GM18861 (cell line): Measurements from ENCODE around the gene TLX3.
"Not testable (repeated sequence)": the region's sequence is repeated elsewhere in the genome, so short reads cannot be mapped to it uniquely, and the experiment has no call there.

Experiments used
- ATAC-seq: cut with Tn5 transposase; IDR thresholded peaks from one replicate; pipeline ENCODE4 v1.9.1; 2021; ENCODE audit not compliant: unreplicated experiment

Gene TLX3

DNA sequence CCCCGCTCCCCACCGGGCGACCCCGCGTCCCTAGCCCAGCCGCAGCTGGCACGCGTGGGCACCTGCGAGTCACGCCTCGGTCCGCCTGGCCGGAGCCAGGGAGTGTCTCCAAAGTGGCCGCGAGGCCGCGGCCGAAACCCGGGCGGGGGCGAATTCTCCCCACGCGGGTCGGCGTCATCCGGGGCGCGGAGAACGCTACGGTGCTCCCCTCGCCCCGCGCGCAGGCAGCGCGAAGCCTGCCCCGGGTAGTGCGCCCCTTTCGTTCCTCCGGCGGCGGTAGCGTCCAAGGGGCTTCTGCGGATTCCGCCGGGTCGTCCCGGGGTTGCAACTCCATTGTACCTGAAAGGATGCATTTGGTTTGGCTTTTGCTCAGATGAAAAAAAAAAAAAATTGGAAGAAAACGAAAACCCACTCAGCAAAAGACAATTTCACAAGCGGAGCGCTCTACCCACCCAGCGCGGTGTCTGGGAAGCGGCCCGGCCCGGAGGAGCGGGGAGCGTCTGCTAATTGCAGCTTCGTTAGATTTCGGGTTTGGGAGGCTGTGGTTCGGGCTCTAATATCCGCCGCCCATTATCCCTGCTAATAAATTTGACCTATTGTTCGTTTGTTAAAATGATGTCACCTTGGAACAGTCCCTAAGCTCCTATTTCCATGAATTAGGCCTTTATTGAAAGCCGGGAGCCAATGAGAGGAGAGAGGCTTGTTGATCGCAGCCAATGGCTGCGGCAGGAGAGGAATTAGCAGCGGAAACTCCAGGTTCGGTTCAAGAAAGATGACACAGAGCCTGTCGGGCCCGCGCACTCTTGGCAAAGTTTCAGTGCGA is at the start of gene TLX3:
Gene TLX3, plus strand, starts transcription at position 796 of the 823 bp plus-strand sequence. CDS start 118 bp downstream, outside the sequence.
- ATAC-seq, result no peak

DNA sequence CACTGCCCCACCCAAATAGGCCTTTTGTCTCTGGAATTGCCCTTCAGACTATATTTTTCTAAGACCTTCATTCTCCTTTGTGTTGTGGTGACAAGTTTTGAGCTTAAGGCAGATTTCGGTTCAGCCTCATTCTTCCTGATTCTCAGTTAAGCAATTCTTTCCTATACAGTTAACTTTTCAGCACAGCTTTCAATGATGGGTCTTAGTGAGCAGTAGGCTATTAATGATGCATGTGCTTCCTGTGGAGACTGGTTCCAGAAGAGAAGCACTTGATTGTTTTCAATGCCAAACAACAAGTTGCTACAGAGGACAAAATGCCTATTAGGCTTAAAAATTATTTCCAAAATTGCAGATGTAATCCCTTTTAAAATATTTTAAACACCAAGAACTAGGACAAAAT is 47.7 kb upstream of the TLX3 start:
- no peak for ATAC-seq

DNA sequence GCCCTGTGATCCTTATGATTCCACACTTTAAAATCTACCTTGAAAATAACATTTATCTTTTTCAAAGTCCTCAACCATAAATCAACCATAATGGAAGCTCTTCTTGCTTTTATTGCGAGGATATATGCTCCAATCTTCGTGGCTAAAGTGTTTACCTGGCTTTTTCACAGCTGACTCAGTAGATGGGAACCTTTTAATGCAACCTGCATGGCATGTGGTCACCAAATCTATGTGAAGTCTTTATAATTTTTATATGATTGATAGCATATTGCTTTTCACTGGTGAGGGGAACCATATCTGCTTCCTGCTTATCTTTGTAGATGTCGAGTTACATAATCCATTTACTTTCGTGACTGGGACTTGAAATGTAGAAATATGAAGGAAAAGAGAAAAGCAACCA is 47.1 kb upstream of the TLX3 start:
- ATAC-seq, result no peak

DNA sequence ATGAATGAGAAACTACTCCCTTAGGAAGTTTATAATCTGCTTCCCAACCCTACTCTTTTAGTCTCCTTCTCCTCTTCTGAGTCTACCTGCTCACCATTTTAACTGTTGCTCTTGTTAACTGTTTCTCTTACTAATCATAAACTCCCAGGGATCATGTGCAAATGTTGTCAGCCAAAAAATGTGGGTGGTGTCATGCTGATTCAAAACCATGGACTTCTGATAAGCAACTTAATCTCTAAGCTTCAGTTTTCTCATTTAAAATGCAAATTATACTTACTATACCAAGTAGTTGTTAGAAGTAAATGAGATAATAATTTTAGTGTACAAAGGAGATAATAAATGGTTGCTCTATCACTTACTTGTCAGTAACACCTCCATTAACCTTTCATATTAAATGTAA is 45.9 kb upstream of the TLX3 start:
- ATAC-seq, result no peak

DNA sequence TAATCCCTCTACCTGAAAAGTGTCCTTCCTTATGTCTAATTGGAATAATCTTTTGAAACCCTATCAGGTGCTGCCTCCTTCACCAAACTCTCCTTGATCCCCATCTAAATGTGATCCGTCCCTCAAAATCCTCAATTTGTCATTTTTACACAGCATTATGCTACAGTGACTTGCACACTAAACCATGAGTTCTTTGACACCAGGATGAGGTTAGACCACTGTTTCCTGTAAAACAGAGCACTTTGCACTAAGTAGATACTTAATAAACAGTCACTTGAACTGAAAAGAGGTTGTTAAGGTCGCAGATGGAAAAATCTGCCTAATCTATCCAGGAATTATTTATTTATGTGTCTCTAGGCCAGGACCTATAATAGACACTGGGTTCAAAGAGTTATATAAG is 44.2 kb upstream of the TLX3 start:
- ATAC-seq, result no peak

DNA sequence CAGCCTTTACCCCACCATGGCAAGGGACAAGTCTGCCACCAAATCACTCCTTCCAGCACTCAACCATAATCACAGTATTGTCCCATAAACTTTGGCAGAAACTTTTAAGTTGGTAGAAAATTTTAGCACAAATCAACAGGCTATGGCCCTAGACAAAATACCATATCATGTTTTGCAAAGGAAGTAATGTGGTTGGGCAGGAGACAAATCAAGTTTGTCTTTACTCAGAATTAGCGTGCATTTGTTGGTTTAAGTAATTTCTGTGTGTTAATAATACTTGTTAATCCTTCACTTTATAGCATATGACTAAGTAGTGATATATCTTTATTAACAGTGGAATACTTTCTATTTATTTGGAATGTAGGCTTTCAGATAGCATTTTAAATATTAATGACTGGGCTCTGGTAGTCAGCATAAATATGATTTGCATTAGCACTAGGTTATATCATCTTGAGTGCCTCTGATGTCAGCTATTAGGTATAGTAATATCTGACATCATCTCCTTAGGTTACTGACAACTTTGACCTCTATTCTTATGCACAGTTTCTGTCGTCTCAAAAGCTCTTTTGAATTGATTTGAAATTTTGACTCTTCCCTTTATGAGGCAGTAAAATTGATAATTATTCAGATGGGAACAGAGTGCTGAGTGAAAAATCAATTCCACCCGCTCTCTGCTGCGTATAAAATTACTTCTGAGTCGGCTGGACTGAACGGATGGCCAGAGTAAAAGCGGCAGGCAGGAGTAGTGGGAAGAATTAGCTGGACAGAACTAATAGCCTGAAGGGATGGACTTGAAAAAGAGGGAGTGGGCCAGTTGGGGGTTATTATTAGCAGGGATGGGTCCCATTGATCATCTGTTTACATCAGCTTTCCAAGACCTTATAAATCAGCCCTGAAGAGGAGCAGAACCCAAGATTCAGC is 40.1 kb upstream of the TLX3 start:
- no peak for ATAC-seq

DNA sequence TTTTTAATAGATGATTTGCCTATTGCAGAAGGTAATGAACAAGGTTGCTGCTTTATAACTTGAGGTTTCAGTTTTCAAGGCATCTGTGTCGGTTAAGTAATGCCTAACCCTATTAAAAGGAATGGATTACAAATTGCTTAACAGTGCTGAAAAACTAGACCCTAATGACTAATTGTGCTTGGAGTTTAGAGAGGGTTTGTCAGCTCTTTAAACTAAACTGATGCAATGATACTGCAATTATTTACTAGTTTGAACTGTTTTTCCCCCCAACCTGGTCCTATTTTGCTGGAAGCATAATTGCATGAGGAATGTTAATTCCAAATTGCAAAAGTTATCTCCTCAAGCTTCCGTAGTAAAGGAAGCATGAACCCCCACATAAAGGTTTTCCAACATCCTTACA is 39.3 kb upstream of the TLX3 start:
- peak; percentile 71 for ATAC-seq

DNA sequence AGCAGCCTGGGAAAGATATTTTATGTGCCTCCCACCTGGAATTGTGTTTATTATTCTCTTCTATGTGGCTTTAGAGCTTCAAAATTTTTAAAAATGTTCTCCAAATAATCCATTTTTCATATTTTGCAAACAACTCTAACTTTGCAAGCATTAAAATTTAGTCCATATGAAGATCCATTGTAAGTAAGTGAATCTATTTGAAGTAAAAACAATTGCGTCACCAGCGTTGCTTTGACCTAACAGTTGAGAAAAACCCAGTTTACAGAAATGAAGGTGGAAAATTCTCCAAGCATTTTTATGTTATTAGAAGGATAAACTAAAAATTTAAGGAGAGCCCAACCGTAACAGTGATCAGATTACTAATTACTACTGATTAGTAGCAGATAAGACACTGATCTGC is 38.9 kb upstream of the TLX3 start:
- ATAC-seq, result no peak

DNA sequence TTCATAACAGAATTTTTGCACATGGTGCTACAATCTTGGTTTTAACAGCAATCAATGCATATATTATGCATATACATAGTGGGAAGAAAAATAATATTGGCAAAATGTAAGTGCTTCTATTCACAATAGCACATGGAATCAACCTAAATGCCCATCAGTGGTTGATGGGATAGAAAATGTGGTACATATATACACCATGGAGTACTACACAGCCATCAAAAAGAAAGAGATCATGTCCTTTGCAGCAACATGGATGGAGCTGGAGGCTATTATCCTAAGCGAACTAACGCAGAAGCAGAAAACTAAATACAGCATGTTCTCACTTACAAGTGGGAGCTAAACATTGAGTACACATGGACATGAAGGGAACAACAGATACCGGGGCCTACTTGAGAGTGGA is 37.2 kb upstream of the TLX3 start:
- ATAC-seq, result no peak

DNA sequence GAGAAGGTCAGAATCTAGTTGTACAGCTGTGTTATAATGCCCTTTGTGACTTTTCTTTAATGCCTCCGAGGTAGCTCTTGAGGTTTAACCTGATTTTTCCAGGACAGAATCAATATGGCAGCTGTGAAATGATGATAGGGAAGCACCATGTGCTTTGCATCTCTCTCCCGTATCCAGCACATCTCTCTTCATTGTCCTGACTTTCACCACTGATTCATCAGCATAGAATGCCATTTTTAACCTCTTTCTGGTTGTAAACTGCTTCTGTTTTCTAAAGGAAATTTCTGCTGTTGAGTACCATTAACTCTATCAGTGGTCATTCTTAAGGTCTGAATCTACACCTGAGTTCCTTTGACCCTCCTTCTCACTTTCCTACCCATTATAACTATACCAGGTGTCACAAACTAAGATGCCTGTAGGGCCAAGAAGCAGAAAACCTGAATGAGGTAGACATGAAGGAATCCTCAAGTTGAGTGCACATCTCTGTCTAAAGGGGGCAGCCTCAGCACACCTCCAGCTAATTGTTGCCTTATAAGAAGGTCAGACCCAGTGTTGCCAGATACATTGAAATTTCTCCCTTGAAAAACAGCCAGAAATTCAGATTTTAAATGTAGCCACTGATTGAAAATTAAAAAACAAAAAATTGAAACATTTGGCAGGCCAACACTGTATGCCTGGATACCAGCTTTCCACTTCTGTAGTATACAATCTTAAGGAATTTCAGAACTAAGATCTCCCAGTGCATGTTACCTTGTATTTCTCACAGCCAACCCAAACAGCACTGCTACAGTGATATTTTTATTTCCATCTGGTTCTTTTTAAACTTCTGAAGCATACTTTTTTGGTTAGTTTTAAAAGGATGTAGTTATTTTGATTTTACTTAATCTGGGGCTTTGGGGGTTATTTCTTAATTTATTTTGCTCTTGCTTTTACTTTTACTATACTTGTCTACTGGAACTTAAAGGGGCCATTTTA is 35.8 kb upstream of the TLX3 start:
- no peak for ATAC-seq

DNA sequence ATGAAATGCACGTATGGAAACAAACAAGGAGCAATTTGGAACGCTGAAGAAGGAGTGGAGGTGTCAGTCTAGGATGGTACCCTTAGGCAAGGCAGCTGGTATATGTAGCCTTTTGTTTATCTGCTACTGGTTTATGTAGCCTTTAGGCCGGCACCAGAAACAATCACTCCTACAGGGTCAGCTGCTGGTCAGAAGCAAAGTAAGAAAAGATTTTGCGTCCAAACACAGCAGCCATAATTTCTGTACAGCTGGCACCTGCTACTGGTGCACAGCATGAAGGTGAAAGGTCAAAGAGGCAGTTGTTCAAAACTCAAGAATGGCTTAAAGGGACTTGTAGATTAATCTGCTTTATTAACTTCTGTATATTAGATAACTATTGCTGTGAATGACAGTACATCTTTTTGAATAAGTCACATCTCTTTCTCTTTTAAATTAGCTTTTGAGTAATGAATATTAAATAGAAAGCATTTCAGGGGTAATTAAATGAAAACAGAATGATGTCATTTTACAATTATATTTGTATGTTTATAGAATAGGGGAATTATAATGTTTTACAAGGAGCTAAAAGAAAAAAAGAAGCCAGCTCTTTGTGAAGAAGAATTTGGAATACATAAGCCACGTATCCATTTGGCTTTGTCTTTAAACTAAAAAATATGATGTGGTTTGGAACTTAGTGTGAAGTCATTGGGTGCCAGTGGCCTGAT is 33.1 kb upstream of the TLX3 start:
- ATAC-seq, result no peak

DNA sequence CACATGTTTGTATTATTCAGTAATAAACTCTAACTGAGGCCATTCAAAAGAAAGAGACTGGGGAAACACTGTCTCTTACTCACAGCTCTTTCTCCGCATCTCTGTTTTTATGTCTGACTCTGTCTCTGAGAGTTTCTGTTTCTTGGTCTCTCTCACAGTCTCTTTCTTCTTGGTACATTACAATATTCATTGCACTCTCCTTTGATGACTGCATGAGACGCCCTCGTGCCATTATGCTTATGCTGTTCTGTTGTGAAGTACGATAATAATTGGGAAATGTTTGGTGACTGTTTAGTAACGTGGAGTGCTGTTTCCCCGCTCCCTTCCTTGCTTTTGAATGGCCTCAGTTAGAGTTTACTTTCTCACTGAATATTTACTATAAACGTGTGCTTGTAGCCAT is 25.3 kb upstream of the TLX3 start:
- ATAC-seq, result no peak

DNA sequence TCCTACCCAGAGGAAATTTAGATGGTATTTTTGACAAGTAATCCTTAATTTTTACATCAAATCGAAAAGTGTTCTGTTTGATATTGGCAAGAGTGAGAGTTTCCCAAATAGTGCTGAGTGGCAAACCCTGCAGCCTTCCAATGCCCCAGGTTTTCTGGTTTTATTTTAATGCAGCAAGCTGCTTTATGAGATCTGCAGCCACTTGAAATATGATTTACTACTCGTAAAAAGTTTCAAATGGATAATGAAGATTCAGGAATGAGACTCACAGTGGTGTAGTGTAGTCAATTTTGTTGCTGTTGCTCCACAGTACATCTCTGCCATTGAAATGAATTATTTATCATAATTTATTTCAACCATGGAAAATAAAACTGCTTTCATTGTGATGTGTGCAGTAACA is 23.6 kb upstream of the TLX3 start:
- ATAC-seq, result no peak

DNA sequence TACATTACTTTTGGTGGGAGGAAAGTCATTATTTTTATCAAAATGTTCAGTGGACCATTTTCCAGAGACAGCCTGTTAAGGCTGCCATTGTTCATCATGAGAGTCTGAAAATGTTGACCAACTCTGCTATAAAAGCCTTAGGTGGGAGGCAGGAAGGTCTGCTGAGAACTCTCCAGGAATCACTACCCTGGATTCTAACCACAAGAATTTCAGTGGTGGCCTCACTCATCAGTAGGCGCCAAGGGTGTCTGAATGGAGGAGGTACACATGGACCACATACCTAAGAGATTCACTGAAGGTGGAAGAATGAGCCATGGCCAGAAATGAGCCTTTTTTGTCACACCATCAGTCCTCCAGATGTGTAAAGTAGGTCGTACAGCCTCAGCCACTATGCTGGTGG is 21.0 kb upstream of the TLX3 start:
- no peak for ATAC-seq

DNA sequence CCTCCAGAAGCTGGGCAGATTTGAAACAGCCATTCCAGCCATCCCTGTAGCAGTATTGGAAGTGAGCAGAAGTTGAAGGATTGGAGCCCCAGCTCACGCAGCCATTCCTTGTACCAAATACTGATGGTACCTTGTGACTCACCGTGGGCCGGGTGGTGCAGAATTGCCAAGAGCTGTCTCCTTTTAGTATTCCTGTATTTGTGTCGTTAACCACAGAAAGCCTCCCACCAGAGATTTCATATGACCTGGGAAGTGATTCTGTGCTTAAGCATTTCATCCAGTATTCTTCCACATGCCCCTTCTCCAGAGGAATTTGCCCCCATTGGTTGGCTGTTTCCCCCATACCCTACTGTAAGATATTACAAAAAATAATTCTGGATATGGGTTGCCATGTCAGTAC is 17.7 kb upstream of the TLX3 start:
- ATAC-seq, result no peak

DNA sequence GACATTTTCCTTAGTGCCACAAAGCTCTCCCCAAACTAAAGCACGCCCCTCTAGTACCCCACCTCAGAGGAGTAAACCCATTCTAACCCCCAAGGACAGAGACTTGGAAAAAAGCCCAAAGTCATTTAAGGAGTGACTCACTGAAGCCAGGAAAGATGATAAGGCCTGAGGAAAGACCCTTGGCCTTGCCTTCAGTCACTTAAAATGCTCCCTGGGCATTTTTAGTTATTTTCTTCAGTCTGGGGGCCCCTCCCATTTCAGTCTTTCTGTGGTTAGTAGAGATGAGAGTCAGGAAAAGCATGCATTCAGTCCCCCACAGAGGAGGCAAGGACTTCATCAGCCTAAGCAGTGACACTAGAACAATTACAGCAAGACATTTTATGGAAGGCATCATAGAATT is 13.7 kb upstream of the TLX3 start:
- ATAC-seq, result no peak

DNA sequence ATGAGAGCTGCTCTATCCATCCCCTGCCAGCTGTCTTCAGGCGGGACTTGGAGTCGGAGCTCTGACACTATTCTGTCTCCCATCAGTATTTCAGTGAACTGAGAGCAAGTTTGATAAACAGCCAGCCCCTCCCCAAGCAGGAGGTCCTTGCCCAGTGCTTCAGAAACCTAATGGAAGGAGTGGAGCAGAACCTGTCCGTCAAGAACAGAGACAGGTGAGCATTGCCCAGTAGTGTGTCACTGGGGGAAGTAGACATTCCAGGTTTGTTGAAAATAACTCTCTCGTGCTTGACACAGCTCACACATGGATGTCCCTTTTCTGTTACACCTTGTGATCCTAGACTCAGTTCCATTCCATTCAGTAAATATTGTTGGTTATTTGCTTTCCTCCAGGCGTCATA is 13.2 kb upstream of the TLX3 start:
- ATAC-seq, result no peak

DNA sequence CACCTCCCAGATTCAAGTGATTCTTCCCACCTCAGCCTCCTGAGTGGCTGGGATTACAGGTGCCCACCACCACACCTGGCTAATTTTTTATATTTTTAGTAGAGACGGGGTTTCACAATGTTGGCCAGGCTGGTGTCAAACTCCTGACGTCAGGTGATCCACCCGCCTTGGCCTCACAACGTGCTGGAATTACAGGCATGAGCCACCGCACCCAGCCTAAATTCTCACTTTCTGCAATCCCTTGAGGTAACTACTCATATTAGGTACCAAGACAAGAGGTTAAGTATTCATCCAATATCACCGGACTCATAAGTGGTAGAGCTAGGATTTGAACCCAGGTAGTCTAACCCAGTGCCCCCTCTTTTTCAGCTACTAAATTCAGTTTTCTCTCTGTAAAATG is 11.1 kb upstream of the TLX3 start:
- not testable (repeated sequence) for ATAC-seq

DNA sequence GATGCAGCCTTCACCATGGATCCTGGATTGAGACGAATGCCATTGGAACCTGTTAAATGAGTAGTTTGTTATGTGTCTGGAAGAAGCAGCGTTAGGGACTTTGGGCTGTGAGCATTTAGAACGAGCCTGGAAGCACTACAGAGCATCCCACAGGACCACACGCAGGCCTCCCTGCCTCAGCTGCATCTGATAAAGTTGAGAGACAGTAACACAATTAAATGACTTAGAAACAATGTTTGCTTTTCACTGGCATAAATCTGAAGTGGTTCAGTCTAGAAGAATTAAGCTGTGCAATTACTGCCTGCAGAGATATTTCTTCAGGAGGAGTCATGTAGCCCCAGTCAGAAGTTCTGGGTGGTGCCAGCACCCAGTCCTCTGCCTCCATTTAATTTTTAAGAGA is 9.8 kb upstream of the TLX3 start:
- ATAC-seq, result no peak

DNA sequence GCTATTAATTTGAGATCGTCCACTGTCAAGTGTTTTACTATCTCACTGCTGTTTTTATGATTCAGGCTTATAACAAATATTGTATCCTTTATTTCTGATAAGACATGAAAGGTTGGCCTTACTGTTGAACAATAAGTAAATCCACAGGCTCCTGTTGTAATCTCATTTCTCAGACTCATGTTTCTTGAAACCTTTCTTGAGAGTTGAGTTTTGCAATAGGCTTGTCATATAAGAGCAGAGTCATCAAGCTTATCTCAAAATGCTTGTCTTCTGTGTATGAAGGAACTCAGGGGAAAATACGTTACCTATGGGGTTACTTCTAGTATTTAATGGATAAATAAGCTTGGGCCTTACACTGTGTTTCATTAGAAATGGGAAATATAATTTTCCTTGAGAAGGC is 9.2 kb upstream of the TLX3 start:
- ATAC-seq, result no peak
